Stimulated activated CD8-positive, alpha-beta memory T cell treated with anti-CD3 and anti-CD28 coated beads, Interleukin-12 subunit alpha, Interleukin-12 subunit beta, amount 100 ng/mL, for 4 hours (primary cell): ENCODE data around the gene FBXW5.

Source experiments
- DNase-seq: peaks from one replicate; pipeline ENCODE4 v3.0.0-alpha.2; 2020; ENCODE audit warnings: low read depth

FBXW5 gene

DNA sequence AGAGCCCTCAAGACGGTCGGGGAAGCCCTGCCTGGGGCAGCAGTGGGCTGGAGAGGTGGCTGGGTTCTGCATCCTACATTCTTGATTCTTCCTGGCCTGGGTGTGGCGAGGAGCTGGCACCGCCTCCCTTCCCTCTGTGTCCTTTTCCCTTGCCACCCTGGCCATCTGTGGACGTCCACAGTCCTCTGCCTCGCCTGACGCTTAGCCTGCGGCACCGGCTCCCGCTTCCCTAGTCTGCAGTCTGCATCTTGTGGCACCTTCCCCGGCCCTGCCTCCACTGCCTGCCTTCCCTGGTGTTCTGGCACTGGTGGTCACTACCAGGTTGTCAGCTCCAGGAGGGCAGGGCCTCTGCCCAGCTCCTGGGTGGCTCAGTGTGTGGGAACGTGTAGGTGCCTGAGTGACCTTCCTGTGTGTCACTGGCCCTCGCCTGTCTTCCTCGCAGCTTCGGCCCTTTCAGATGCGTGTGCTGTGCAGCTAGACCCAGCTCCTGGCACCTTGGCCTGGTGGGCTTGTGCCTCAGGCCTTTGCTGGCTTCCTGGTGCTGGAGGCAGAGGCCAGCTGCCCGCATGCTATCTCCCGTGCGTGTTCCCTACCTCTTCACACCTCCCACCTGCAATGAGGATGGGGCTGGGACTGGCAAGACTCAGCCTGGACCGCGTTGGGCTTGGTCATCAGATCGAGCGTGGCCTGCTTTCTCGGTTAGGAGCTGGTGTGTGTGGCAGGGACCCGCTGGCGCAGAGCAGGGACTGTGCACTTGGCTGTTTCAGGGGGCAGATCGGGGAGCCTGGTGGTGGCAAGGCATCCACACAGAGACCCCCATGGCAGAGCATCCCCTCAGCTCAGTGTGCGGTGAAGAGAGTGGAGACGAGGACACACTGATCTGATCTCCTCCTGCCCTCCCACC, 37.3 kb downstream of the FBXW5 start:
- no peak for DNase-seq

DNA sequence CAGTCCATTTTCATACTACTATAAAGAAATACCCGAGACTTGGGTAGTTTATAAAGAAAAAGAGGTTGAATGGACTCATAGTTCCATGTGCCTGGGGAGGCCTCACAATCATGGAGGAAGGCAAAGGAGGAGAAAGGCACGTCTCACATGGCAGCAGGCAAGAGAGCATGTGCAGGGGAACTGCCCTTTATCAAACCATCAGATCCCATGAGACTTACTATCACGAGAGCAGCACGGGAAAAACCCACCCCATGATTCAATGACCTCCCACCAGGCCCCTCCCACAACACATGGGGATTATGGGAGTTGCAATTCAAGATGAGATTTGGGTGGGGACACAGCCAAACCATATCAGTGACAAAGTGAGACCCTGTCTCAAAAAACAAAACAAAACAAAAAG, 38.3 kb downstream of the FBXW5 start:
- DNase-seq = no peak

DNA sequence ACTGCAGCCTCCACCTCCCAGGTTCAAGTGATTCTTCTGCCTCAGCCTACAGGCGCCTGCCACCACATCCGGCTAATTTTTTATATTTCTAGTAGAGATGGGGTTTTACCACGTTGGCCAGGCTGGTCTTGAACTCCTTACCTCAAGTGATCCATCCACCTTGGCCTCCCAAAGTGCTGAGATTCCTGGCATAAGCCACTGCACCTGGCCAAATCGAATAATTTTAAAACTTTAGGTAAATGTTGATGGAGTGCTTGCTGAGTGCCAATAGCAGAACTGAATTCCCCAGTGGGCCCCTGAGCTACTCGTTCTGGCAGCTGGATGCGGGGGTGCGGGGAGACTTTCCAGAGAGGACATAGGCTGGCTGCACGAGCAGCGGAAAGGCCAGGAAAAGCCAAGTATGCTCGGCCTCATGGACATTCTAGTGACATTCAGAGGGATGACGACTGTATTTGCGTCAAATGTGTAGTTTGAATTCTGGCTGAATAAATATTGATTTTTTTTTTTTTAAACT, 41.4 kb downstream of the FBXW5 start:
- no peak for DNase-seq

DNA sequence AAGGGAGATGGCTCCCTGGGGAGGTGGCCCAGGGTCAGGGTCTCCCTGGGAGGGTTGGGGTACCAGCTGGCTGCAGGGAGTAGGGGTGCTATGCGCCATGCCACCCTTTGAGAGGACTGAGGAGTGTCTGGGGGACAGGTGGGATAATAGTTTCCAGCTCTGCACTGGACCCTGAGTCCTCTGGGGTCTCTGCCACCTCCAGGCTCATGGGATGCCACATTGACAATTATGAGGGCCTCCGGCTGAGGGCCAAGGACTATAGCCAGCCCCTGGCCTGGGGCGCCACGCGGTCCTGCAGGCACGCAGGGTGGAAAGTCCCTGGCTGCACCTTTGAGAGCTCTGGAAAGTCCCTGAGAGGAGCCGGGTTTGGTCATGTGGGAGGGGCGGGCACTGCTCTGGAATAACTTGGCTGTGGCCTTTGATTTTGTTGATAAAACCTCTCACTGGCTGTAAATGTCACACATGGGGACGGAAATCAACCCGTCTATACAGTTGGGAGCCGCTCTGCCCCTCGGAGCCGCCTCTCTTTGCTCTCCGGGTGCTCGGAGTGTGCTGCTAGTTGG, 42.2 kb downstream of the FBXW5 start:
- DNase-seq = peak; percentile 63

DNA sequence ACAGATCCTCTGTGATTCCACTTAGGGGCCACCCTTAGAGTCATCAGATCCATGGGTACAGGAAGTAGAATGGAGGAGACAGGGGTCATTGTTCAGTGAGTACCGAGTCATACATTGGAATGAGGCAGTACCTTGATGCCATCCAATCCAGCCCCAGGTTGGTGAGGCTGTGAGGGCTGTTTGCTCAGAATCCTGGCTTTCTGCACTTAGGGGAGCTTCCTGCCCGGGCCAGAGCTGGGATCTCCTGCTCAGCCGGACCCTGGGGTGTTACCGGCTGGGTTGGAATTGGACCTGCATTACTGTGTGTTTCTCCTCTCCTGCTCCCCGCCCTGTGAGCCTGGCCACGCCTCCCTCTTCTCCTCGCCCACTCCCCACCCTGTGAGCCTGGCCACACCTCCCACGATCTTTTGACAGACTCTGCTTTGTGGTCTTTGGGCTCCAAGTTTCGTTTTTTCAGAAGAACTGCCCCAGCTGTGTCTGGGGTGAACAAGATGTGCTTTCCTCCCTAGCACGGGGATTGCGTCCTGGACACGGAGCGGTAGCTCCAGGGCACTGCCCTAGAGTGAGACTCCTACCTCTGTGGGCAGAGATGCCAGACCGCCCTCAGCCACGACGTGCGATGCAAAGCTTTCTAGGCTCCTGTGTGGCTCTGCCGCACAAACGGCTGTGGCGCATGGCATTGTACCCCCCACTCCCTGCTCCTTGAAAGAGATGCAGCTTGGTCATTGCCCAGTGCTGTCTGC, 42.9 kb downstream of the FBXW5 start:
- DNase-seq = peak; percentile 62

DNA sequence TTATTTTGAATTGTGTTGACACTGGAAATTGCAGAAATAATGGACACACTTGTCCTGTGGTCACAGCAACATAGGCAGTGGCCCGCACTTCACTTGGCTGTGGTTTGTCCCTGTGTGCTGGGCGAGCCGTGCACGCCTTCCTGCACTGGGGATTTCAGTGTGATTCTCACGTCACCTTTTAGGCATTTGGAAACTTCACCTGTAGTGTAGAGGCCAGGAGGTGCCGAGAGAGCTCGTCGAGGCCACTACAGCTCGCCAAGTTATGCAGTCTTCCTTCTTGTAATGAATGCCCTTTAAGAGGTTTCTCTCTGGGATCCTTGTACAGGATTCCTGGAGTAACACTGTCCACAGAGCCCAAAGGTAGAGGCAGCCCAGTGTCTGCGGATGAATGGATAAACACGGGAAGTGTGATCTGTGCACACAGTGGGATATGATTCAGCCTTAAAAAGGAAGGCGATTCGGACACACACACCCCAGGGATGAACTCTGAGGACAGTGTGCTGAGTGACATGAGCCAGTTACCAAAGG, 43.5 kb downstream of the FBXW5 start:
- no peak for DNase-seq

DNA sequence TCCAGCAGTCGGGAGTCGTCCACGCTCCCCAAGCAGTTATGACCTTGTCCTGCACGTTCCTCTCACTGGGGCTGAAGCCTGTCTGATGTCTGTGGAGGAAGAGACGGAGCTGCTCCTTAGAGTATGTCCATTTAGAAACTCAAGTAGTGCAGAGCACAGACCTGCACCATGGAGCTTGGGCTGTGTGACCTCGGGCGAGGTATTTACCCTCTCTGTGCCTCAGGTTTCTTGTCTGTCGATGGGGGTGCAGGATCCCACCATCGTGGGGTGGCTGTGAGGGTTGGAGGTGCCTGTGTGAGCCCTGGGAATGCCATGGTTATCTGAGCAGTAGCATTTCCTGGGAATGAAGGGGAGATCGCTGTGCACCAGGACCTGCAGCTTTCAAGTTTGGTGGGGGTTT, 44.0 kb downstream of the FBXW5 start:
- DNase-seq = no peak

DNA sequence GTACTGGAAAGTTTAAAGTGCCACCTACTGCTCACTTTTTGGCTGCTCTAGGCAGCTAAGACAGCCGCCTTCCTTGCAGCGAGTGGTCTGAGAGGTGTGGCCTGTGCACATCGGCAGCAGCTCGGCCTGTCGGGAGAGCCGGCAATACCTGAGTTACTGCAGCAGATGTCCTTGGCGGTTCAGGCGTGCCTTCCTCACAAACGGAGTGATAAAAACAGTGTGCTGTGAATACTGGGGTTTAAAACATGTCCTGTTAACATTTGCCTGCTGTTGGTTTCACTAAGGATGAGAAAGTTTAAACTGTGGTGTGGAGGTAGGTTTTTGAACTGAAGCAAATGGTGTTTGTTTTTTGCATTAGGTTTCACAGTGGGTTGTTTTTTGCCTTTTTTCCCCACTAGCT, 45.3 kb downstream of the FBXW5 start:
- DNase-seq = no peak

DNA sequence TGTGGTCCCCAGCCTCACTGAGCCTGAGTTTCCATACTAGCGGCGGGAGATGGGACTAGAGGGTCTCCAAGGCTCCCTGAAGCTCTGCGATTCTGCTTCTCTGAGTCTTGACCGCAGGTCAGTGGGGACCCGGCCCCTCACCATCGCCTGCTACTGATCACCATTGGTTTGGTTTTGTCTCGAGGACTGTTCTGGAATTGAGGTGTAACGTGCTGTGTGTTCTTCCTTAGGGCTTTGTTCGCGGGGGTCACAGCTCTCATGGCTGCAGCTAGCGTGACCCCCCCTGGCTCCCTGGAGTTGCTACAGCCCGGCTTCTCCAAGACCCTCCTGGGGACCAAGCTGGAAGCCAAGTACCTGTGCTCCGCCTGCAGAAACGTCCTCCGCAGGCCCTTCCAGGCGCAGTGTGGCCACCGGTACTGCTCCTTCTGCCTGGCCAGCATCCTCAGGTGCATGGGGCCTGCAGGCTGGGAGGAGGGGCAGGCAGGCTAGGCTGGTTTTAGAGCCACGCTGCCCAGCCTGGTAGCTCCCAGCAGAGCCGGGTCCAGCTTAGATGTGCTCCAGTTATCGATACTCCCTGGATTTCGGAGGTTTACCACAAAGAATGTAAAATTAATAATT, 45.9 kb downstream of the FBXW5 start:
- no peak for DNase-seq

DNA sequence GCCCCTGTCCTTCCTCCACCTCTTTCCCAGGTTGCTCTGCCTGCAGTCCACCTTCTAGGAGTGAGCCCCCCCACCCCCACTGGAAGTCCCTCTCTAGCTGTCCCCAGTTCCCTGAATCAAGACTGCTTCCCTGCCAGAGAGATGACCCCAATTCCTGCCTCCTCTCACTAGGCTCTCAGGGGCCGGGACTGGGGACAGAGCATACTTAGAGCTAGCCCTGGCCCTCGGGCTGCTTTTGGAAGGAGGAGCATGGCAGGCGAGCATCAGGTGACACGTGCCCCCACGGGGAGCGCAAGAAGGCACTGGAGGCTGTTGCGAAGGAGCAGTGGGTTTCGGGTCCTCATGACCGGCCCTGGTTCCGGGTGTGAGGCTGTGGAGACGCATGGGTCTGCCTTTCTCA, 48.5 kb downstream of the FBXW5 start:
- no peak for DNase-seq

DNA sequence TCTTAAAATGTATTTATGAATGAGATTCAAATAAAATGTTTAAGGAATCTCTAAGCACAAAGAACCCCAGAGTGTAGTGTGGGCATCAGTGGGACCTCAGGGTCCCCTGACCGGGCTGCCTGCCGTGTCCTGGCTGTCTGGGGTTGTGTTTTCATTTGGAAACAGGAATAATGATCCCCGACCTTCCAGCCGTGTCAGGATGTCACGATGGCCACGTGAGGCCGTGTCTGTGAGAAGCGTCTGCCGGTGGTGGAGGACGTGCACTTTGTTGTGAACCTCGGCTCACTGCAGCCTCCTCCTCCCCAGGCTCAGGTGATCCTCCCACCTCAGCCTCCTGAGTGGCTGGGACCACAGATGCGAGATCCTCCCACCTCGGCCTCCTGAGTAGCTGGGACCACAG, 53.9 kb downstream of the FBXW5 start:
- DNase-seq = no peak
